NCI-H82 treated with DMSO at 0.1 percent for 48 hours (cell line): ENCODE data around the gene UNC5C.

ENCODE experiments used
- DNase-seq: peaks from one replicate; lab custom pipeline; 2025; ENCODE audit not compliant: unreplicated experiment; lab: John Stamatoyannopoulos, UW

Gene UNC5C

GRCh38 chr4:95409750-95410149, 139.0 kb downstream of the UNC5C start:
- DNase-seq: no peak

- DNase-seq: no peak
Measured at GRCh38 chr4:95409127-95409526, 139.6 kb downstream of the UNC5C start.

- DNase-seq: no peak
Measured at GRCh38 chr4:95402299-95402698, 146.5 kb downstream of the UNC5C start.

- no peak for DNase-seq
Measured at GRCh38 chr4:95398217-95398616, 150.6 kb downstream of the UNC5C start.

- no peak for DNase-seq
Measured at GRCh38 chr4:95394752-95395306, 153.9 kb downstream of the UNC5C start.

GRCh38 chr4:95393821-95394220, 155.0 kb downstream of the UNC5C start:
- DNase-seq: no peak

GRCh38 chr4:95388911-95389310, 159.9 kb downstream of the UNC5C start:
- no peak for DNase-seq

GRCh38 chr4:95387719-95388118, 161.1 kb downstream of the UNC5C start:
- no peak for DNase-seq

GRCh38 chr4:95386410-95386809, 162.4 kb downstream of the UNC5C start:
- DNase-seq: no peak

- peak; percentile 34 for DNase-seq
Measured at GRCh38 chr4:95381843-95382580, 166.8 kb downstream of the UNC5C start.

- DNase-seq: no peak
Measured at GRCh38 chr4:95379633-95380032, 169.1 kb downstream of the UNC5C start.

- peak; percentile 97 for DNase-seq
Measured at GRCh38 chr4:95377366-95377900, 171.3 kb downstream of the UNC5C start.

- no peak for DNase-seq
Measured at GRCh38 chr4:95371476-95372224, 177.1 kb downstream of the UNC5C start.

- no peak for DNase-seq
Measured at GRCh38 chr4:95367824-95368223, 180.9 kb downstream of the UNC5C start.

GRCh38 chr4:95363966-95364365, 184.8 kb downstream of the UNC5C start:
- DNase-seq: no peak

- no peak for DNase-seq
Measured at GRCh38 chr4:95363559-95363925, 185.2 kb downstream of the UNC5C start.

GRCh38 chr4:95362906-95363558, 185.7 kb downstream of the UNC5C start:
- peak; percentile 69 for DNase-seq

GRCh38 chr4:95362066-95362465, 186.7 kb downstream of the UNC5C start:
- no peak for DNase-seq

- DNase-seq: no peak
Measured at GRCh38 chr4:95361696-95361965, 187.1 kb downstream of the UNC5C start.

GRCh38 chr4:95360906-95361695, 187.7 kb downstream of the UNC5C start:
- no peak for DNase-seq
